Measurements from ENCODE around the gene SHMT1.
"Not testable (repeated sequence)": the region's sequence is repeated elsewhere in the genome, so short reads cannot be mapped to it uniquely, and the experiment has no call there.

Gene SHMT1

DNA sequence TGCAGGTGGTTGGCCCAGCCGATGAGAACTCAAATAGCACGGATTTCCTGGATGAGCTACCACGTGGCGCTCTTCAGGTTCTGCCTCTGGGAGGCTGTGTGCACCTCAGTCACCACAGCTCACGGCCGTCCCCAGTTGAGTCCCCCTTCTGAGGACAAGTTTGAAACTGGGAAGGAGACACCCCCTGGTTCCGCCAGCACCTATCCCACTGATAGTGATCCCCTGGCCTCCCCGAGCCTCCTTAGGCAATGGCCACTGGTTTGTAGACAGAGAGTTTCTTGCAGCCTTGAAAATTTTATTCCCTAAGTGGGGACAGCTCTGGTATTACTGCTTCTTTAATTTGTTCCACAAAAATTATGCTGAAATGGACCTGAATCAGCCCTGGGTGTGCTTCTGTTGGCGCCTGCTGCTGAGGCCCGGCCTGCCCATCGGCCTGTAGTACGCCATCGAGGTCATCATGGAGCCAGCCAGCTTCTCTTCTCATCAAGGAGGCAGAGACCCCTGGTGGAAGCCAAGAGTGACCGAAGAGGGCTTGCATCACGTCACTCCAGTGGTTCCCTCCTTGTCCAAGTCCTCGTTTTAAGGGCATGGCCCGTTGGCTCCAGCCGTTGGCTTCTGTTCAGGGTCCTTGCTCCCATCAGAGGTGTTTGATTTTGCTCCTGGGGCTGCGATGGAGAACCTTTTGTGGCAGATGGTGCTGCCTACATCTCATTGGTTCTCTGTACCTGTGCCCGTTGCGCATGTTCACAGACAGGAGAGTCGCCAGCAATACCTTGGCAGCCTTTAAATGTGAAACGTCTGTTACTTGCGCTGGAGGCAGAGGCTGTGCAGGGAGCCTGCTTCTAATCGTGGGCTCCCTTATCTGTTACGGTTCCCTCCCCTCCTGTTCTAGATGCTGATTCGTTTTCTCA, 39.0 kb downstream of the SHMT1 start:
- DNase-seq, result no peak

DNA sequence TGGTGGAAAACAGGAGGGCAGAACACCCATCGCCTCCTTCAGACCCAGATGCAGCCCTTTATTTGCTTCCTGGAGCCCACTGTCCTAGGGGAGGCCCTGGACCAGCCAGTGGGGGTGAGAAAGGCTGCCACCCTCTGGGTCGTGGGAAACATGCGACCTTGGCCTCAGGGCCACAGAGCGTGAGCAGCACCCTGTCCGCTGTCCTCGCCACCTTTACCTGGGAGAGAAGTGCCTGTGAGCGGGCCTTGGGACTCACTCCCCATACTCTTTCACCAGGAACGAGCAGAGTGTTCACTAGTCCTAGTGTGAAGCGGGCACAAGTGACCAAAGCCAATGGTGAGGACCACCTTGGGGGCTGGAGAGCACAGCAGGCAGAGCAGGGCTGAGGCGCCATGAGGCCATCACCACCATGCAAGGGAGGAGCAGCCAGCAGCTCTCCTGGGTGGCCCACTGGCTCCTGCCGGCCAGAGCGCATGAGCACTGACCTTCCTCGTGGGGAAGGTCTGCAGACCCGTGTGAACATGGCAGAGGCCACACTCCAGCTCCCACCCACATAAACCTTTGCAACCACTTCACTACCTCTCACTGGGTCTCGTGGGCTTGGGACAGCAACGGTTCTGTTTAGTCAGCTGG, 39.7 kb downstream of the SHMT1 start:
- DNase-seq, result no peak

DNA sequence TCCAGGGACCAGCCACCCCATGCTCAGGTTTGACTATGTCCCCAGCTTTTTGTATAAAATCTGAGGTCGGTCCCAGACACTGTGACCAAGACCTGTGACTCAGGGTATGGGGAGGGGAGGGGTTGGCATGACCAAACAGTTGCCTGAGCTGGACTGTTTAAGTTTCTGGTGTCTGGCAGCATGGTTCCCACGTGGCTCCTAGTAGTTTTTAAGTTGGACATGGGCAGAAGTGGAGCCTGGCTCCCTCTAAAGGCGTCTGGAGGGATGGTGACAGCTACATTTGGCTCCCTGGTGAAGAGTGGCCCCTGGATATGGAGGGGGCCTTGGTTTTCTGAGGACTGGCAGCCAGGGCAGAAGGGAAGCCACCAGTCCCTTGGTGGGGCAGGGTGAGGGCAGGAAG, 40.3 kb downstream of the SHMT1 start:
- DNase-seq, result no peak

DNA sequence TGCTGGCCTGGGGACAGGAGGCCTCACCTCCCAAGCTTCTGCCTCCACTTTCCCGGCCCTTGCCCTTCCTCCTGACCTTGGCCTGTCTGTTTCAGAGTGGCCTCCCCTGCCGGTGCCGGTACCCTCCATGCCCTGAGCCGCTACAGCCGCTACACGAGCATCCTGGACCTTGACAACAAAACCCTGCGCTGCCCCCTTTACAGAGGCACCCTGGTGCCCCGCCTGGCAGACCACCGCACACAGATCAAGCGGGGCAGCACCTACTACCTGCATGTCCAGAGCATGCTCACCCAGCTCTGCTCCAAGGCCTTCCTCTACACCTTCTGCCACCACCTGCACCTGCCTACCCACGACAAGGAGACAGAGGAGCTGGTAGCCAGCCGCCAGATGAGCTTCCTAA, 40.8 kb downstream of the SHMT1 start:
- no peak for DNase-seq

DNA sequence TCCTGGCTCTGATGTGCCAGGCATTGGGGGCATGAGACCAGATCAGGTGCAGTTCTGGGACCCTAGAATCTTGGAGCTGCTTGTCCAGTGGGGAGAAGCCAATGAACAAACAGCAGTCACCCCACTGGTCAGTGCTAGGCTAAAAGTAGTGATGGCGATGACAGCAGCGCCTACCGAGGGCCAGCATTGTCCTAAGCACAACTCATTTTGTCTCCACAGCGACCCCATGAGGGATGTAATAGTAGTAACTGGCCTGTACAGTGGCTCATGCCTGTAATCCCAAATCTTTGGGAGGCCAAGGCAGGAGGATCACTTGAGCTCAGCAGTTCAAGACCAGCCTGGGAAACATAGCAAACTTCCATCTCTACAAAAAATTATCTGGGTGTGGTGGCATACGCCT, 42.0 kb downstream of the SHMT1 start:
- no peak for DNase-seq

DNA sequence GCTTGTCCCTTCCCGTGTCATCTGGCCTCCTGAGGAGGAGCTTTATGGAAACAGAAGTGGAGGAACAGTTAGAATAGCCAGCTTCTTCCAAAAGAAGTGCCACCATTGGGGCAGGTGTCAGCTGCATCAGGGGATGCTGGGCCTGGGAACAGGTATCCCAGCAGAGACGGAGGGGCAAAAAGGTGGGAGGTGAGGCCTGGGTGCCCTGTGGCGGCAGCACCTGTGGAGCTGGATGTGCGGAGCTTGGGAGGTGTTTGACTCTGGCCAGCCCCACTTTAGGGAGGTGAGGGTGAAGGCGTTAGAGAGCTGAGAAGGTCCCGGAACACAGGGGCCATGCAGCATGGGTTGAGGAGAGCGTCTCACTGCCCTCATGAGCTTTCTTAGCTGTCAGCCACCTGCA, 43.0 kb downstream of the SHMT1 start:
- no peak for DNase-seq

DNA sequence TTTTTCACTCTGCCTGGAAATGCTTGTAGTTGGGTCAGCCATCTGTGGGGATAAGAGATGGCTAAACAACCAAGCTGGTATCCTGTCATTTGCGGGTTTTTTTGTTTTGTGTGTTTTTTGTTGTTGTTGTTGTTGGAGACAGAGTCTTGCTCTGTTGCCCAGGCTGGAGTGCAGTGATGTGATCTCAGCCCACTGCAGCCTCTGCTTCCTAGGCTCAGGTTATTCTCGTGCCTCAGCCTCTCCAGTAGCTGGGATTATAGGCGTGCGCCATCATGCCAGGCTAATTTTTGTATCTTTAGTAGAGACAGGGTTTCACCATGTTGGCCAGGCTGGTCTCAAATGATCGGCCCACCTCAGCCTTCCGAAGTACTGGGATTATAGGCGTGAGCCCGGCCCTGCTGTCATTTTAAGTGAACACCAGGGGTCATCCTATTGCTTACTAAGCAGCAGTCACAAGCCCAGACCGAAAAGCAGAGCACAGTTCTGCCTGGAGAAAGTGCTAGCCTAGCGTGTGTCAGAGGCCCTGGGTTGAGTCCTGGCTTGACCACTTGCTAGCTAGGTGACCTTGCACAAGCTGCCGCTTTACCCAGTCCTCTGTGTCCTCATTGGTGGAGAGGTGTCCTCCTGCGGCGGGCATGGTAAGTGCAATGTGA, 43.6 kb downstream of the SHMT1 start:
- DNase-seq, result no peak

DNA sequence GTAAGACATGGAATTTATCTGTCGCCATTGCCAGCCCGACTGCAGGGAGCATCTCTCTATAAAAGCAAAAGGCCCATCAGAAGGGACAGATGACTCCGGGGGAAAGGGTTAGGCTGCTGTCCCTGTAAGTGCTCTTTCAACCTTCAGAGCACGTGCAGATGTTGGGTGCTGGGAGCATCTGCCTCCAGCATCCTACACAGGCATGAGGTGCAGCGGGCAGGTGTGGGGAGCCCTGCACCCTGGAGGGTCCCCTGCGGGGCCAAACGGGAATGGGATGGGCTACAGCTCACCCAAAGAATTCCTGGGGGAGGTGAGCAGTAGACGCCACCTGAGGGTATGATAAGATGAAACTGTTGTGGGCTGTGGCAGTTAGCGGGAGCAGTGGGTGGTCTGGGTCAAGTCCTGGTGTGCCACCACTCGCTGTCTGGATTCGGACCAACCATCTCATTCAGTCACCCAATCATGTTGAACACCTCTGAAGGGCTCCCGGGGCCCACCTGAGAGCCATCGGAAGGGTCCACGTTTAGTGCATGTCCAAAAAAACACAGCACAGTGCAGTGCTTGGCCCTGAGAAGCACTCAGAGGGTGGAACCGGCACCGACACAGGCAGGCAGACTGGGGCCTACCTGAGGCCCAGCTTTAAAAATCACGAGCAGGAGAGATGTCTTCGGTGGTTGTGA, 44.4 kb downstream of the SHMT1 start:
- no peak for DNase-seq

DNA sequence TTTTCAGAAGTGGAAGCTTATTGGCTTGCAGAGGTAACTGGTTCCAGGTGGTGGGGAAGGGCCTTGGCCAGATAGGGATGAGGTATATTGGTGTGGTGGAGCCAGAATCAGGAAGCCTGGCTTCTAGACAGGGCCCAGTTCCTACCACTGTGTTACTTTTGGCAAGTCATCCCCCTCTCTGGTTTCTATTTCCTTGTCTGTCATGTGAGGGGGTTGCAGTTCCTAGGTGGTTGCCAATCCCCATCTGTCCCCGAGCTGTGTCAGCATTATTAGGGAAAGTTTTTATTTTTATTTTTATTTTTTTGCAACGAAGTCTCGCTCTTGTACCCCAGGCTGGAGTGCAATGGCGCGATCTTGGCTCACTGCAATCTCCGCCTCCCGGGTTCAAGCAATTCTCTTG, 45.2 kb downstream of the SHMT1 start:
- no peak for DNase-seq

DNA sequence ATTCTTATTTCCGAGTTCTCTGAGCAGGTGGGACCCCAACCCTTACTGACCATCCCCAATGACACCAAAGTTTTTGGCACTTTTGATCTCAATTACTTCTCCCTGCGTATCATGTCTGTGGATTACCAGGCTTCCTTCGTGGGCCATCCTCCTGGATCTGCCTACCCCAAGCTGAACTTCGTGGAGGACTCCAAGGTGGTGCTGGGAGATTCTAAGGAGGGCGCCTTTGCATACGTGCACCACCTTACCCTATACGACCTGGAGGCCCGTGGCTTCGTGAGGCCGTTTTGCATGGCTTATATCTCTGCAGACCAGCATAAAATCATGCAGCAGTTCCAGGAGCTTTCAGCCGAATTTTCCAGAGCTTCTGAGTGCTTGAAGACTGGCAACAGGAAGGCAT, 47.4 kb downstream of the SHMT1 start:
- DNase-seq, result no peak

DNA sequence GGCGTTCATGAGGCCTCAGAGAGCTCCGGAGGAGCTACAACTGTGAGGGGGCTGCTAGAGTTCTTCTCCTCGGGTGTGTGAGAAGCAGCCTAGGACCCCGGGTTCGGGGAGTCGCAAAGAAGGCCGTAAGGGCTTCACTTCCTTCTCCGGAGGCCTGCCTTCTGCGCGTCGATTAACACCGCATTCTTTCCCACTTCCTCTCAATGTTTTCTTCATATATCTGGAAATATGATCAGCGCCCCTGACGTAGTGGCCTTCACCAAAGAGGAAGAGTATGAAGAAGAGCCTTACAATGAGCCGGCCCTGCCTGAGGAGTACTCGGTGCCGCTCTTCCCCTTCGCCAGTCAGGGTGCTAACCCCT, 47.8 kb downstream of the SHMT1 start:
- no peak for DNase-seq

DNA sequence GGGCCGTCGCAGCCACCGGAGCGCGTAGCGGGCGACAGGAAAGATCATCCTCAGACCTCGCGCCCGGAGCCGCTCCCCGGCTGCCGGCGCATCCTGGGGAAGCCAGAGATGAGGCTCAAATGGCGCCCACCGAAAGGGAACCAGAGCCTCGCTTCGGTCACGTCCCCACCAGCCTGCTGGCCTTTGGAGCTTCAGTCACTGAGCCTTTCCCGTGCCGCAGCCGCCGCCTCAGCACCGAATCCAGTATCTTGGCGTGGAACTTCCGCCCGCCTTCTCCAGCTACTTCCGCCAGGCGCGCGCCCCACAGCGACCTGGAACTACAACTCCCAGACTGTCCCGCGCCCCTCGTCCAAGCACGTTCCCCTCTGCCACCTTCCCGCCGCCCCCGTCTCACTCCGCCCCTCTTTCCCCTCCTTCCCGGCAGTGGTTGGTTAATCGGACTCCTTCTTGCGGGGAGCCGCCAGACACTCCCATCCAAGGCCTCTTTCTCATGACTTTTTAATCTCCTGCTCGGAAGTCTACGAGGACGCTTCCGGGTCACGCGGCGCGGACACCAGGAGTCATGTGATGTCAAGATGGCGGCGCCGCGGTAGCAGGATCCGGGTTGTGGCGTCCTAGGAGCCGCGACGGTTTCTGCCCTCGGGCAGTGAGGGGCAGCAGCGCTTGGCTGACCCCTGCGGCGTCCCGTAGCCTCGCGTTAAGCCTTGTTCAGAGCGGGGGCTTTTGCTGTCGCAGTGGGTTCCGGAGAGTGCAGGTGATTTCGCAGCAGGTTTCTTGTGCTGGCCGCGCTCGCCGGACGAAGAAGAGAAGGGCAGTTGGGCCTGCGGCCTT, 48.4 kb downstream of the SHMT1 start, which contains the start of the genes SMCR8 and TOP3A:
SMCR8 (plus strand) TSS at position 563 of the 831 bp plus-strand sequence. CDS start 497 bp downstream, outside the sequence.
TOP3A (minus strand) TSS at position 264 of the 831 bp plus-strand sequence; CDS start at position 48, 216 bp downstream.
- peak; percentile 97 to 98 for DNase-seq

DNA sequence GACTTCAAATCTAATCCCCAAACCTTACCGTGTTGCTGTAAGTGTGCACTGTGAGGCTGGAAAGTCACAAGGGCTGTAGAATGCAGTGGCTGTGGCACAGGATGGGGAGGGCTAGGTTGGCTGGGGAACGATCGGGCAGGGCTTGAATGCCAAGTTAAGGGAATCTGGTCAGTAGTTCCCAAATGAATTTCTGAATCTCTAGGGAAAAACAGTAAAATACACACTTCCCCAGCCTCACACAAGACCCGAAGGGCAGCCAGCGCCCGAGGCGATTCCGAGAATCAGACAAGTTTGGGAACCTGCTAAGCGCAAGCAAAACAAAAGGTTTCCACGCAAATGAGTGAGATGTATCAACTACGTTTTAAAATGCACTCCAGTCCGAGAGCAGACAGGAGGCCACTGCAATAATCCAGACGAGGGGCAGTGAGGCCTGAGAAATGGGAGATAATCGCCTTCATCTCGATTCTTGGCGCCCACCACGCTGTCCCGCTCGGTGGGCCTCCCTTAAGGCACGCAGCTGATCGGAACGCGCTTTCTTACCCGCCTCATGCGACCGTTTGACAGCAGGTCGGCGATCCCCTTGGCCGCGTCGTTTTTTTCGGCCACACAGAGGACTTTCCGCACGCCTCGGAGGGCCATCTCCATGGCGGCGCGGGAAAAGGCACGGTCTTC, 49.2 kb downstream of the SHMT1 start:
- DNase-seq, result peak in 1 of 2 experiments; percentile 35

DNA sequence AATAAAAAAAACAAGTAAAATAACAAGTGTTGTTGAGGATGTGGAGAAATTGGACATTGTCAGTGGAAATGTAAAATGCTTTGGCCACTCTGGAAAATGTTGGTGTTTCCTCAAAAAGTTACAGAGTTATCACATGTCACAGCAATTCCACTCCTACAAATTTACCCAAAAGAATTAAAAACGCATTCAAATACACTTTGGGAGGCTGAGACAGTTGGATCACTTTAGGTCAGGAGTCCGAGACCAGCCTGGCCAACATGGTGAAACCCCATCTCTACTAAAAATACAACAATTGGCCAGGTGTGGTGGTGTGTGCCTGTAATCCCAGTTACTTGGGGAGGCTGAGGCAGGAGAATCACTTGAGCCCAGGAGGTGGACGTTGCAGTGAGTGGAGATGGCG, 54.1 kb downstream of the SHMT1 start:
- DNase-seq, result no peak

DNA sequence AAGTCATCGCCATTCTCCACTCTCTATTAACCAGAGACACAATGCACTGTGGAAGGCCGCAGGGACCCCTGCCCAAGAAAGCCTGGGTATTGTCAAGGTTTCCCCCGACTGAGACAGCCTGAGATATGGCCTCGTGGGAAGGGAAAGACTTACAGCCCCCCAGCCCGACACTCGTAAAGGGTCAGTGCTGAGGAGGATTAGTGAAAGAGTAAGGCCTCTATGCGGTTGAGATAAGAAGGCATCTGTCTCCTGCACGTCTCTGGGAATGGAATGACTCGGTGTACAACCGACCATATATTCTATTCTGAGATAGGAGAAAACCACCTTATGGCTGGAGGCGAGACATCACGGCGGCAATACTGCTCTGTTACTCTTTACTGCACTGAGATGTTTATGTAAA, 60.1 kb downstream of the SHMT1 start:
- not testable (repeated sequence) for DNase-seq

DNA sequence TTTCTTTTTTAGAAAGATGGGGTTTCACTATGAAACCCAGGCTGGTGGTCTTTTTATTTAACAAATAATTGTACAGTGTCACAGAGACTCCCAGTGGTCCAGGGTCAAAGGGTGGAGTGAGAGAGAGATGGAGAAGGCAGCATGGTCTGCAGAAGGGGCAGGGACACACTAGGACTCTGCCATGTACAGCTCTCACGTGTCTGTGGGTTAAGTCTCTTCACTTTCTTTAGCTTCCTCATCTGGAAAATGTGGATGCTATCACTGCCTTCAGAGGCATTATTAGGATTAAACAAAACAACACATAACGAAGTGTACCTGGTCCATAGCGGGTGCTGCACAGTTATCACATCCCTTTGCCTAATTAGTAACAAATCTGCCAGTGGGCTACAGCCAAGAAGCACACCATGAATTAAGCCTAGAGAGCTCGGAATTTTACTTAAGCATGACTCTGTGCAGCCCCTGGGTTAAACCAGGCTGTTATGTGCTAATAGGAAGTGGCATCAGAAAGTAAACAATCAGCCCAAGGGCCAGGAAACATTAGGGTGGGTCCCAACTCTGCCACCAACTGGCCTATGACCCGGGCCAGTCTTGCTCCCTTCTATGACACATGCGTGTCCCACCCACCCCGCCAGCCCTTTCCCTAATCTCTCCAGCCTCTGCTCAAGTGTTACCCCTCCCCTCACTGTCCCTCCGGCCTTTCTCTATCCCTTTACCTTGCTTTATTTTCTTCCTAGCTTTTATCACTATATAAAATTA, 62.4 kb downstream of the SHMT1 start:
- no peak for DNase-seq

DNA sequence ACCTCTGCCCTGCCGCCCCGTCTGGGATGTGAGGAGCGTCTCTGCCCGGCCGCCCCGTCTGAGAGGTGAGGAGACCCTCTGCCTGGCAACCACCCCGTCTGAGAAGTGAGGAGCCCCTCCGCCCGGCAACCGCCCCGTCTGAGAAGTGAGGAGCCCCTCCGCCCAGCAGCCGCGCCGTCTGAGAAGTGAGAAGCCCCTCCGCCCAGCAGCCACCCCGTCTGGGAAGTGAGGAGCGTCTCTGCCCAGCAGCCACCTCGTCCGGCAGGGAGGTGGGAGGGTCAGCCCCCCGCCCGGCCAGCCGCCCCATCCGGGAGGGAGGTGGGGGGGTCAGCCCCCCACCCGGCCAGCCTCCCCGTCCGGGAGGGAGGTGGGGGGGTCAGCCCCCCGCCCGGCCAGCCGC, 65.3 kb downstream of the SHMT1 start:
- not testable (repeated sequence) for DNase-seq

DNA sequence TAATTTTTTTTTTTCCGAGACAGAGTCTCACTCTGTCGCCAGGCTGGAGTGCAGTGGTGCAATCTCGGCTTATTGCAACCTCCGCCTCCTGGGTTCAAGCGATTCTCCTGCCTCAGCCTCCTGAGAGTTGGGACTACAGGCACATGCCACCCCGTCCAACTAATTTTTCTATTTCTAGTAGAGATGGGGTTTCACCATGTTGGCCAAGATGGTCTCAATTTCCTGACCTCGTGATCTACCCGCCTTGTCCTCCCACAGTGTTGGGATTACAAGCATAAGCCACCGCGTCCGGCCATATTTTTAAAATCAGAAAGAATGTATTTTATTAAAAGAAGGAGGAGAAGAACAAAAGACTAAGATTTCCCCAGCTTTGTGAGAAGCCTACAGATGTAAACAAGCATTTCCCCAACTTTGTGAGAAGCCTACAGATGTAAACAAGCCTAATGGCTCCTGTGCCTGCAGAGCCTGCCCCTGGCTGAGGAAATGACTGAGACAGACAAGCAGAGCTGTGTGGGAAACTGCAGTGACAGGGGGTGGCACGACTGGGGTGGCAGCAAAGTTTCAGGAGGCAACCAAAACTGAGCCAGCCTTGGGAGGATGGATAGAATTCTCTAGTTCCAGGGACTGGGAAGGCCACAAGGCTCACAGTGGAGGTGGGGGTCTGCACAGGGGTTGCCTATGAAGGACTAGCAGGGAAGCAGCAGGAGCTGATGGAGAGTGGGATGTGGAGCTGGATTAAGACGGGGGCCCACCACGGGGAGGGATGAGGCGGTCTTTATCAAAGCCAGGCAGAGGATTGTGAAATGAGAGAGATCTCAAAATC, 71.4 kb downstream of the SHMT1 start:
- no peak for DNase-seq

DNA sequence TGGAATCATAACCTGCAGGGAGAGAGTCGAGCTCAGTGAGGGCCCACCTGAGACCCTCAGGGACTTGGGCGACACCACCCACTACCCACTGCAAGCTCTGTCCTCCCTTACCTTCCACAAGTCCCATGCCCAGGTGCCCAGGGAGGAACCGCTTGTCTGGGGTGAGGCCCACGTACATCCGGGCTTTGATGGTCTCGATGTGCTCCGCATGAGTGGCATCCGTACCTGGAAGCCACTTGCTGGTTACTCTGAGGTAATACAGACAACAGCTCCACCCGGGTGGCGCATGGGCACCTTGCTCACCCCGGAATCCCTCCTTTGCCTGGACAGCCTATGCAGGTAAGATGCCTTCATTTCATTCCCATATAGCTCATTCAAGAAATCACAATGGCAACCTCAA, 78.1 kb downstream of the SHMT1 start:
- DNase-seq, result no peak

DNA sequence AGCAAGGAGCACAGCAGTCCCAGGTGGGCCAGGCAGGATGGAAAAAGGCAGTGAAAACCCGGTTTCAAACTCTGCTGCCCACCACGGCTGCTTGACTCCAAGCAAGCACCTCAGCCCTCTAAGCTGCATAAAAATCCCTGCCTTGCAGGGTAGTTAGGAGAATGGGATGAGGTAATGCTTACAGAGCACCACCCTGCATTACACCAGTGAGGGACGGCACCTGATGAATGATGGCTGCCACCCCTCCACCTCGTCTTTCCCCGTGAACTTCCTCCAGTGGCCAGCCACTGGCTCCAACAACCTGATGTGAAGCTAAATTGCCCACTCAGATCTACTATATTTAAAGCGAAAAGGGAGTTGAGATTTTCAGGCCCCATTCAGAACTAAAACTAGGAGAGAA, 81.6 kb downstream of the SHMT1 start:
- DNase-seq, result no peak

Data from activated T-cell treated with anti-CD3 and anti-CD28 coated beads, Interleukin-2, amount 50 U/mL, for 48 hours (primary cell).